ENCODE results near the gene INHBA. TPM values are rescaled to one million over a fixed set of nuclear protein-coding genes. Genes with fewer than 3 reads are reported as not detected.

Gene INHBA
- total RNA-seq, 2 experiments from 2014 or later, result not detected

DNA sequence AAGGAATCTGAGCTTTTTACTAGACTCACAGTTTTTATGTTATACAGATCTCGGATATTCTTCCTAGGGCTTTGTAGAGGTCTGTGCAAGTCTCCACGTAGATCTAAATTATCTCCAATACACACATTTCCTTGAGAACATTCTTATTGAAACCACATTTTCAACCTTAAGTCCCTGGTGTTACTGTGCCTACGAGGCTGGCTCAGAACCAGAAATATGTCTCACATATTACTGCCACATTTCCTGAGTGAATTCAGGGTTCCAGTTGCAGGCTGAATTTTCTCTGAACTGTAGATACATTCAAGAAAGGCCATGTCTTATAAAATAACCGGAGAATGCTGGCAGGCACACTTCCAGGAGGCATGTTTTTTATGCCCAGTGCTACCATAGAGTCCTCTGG is 46.5 kb downstream of the INHBA start:
- intact Hi-C loops (cut with micrococcal nuclease), result no loop called here
- ATAC-seq (no peak), DNase-seq (no peak)
- Mint-ChIP-seq H3K4me3 (no peak overlapping the region), H3K4me1 (ENCODE audit: low read depth) (no peaks in the 10 kb centered on the region), H3K9me3 (peaks cover 1% of the 10 kb centered on the region), H3K36me3 (ENCODE audit: low read depth) (no peaks in the 10 kb centered on the region), H3K27me3 (peaks cover 2% of the 10 kb centered on the region), H3K27ac (no peak overlapping the region)
- POLR2A ChIA-PET, result no interaction called here
- TF ChIP-seq, protein P1, sequence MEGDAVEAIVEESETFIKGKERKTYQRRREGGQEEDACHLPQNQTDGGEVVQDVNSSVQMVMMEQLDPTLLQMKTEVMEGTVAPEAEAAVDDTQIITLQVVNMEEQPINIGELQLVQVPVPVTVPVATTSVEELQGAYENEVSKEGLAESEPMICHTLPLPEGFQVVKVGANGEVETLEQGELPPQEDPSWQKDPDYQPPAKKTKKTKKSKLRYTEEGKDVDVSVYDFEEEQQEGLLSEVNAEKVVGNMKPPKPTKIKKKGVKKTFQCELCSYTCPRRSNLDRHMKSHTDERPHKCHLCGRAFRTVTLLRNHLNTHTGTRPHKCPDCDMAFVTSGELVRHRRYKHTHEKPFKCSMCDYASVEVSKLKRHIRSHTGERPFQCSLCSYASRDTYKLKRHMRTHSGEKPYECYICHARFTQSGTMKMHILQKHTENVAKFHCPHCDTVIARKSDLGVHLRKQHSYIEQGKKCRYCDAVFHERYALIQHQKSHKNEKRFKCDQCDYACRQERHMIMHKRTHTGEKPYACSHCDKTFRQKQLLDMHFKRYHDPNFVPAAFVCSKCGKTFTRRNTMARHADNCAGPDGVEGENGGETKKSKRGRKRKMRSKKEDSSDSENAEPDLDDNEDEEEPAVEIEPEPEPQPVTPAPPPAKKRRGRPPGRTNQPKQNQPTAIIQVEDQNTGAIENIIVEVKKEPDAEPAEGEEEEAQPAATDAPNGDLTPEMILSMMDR (IDR thresholded peaks at IDR 0.05), result no peak
- CTCF ChIA-PET, result no interaction called here

DNA sequence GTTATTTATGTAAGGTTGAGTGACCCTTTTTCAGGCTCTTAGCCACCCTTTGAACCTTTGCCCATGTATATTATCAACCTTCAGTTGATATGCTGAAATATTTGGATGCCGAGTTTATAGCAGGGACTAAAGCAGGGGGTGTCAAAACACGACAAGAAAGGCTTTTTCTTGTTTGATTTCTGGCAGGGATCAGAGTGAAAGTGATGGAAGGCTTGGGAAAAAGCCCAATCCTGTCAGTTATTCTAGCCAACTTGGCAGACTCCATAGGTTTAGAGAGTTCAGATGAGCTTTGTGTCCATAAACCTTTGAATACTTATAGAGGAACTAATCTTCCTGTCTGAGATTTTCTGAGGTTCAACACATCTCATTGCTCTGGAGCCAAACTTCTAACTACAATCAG is 47.5 kb downstream of the INHBA start:
- no peak for ATAC-seq
- no peaks in the 10 kb centered on the region for H3K4me1 Mint-ChIP-seq (ENCODE audit: low read depth)
- intact Hi-C loops (cut with micrococcal nuclease), result no loop called here
- peaks cover 2% of the 10 kb centered on the region for H3K27me3 Mint-ChIP-seq
- H3K9me3 Mint-ChIP-seq, result peaks cover 1% of the 10 kb centered on the region
- CTCF ChIA-PET, result interaction anchor here (1.2 kb wide), 1 partner anchor 21 kb away, joined by 3 read pairs; no protein-coding TSS in a partner anchor
- POLR2A ChIA-PET, result no interaction called here
- no peaks in the 10 kb centered on the region for H3K36me3 Mint-ChIP-seq (ENCODE audit: low read depth)
- no peak for DNase-seq
- TF ChIP-seq, protein P1 (IDR thresholded peaks at IDR 0.05), result no peak
- no peak overlapping the region for H3K27ac Mint-ChIP-seq
- H3K4me3 Mint-ChIP-seq, result no peak overlapping the region

DNA sequence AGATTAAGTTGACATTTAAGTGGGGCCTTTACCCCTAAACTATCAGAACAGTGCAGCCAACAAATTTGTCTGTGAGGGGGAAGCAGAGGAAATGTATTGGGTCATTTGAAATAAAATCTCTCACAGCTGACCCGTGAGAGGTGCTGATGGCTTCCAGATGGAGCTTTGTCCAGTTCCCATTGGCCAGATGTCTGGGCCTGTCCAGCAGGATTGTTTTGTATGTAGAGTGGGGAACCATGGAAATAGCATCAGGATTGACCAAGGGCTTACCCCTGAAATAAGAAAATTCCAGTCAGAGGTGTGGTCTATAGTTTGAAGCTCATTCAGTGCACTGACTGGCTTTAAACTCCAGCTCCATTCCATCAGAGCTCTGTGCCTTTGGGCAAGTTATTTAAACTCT is 50.6 kb downstream of the INHBA start:
- Mint-ChIP-seq H3K4me1 (ENCODE audit: low read depth) (no peaks in the 10 kb centered on the region), H3K27ac (no peak overlapping the region), H3K27me3 (peaks cover 3% of the 10 kb centered on the region), H3K36me3 (ENCODE audit: low read depth) (no peaks in the 10 kb centered on the region), H3K9me3 (peaks cover 1% of the 10 kb centered on the region), H3K4me3 (no peak overlapping the region)
- CTCF ChIA-PET, result no interaction called here
- DNase-seq (no peak), ATAC-seq (no peak)
- POLR2A ChIA-PET, result no interaction called here
- TF ChIP-seq, protein P1 (IDR thresholded peaks at IDR 0.05), result no peak
- intact Hi-C loops (cut with micrococcal nuclease), result no loop called here

DNA sequence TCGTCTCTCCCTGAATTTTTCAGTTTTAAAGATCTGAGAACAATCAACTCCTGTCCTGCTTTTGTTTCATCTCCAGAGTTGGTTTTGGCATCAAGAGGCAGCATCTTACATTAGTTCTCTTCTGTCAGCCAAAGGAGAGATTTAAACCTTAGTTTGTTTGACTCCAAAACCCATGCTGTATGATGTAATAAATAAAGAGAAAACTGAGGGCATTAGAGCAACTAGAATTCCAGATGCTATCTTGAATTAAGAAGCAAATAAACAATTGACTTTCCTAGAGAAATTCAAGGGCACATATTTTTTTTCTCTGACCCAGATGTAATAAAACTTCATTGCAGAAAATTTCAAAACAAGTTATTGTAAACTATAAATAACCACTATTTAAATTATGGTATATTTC is 54.4 kb downstream of the INHBA start:
- H3K27ac Mint-ChIP-seq, result no peak overlapping the region
- no peak overlapping the region for H3K4me3 Mint-ChIP-seq
- TF ChIP-seq, protein P1 (IDR thresholded peaks at IDR 0.05), result no peak
- POLR2A ChIA-PET, result no interaction called here
- H3K36me3 Mint-ChIP-seq (ENCODE audit: low read depth), result no peaks in the 10 kb centered on the region
- CTCF ChIA-PET, result no interaction called here
- H3K27me3 Mint-ChIP-seq, result peaks cover 1% of the 10 kb centered on the region
- ATAC-seq (no peak), DNase-seq (no peak)
- H3K9me3 Mint-ChIP-seq, result peaks cover 1% of the 10 kb centered on the region
- intact Hi-C loops (cut with micrococcal nuclease), result no loop called here
- H3K4me1 Mint-ChIP-seq (ENCODE audit: low read depth), result no peaks in the 10 kb centered on the region

DNA sequence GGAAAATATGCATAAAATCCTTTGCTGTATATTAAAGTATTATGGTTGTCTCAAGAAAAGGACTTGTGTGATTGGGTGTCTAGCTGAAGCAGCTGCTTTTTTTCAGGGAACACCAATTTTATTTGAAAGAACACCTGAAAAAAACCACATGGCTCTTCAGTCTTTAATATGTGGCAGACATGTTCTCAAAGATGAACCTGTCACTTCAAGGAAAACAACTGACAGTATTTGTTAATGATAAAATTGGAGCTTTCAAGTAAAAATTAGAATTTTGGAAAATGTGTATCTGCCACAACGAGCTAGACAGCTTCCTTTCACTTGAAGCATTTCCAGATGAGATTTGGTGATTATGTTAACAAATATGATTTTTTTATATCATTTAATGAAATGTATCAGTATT is 59.3 kb downstream of the INHBA start:
- no peaks in the 10 kb centered on the region for H3K4me1 Mint-ChIP-seq (ENCODE audit: low read depth)
- peaks cover 1% of the 10 kb centered on the region for H3K27me3 Mint-ChIP-seq
- DNase-seq, result no peak

More for the DNA sequence above, 59.3 kb downstream of the INHBA start:
- Mint-ChIP-seq H3K4me3 (no peak overlapping the region), H3K9me3 (peaks cover 2% of the 10 kb centered on the region), H3K27ac (no peak overlapping the region), H3K36me3 (ENCODE audit: low read depth) (no peaks in the 10 kb centered on the region)
- intact Hi-C loops (cut with micrococcal nuclease), result no loop called here
- TF ChIP-seq, protein P1 (IDR thresholded peaks at IDR 0.05), result no peak
- CTCF ChIA-PET, result no interaction called here
- no peak for ATAC-seq
- POLR2A ChIA-PET, result no interaction called here
